ENCODE data around the gene GRPEL1.

The GRPEL1 gene

GRCh38 chr4:7021355-7021754, 46.5 kb downstream of the GRPEL1 start:
- DNase-seq = no peak

GRCh38 chr4:7020856-7021255, 47.0 kb downstream of the GRPEL1 start:
- DNase-seq = no peak

GRCh38 chr4:7020290-7020689, 47.6 kb downstream of the GRPEL1 start:
- no peak for DNase-seq

GRCh38 chr4:7019367-7019766, 48.5 kb downstream of the GRPEL1 start:
- DNase-seq = no peak

GRCh38 chr4:7018281-7018680, 49.6 kb downstream of the GRPEL1 start:
- no peak for DNase-seq

GRCh38 chr4:7017446-7018048, 50.3 kb downstream of the GRPEL1 start:
- DNase-seq = no peak

GRCh38 chr4:7016512-7016911, 51.4 kb downstream of the GRPEL1 start:
- DNase-seq = no peak

GRCh38 chr4:7016086-7016485, 51.8 kb downstream of the GRPEL1 start:
- DNase-seq = no peak

- no peak for DNase-seq
Observed at GRCh38 chr4:7015383-7016035, 52.4 kb downstream of the GRPEL1 start.

- DNase-seq = no peak
Observed at GRCh38 chr4:7014815-7015214, 53.0 kb downstream of the GRPEL1 start.

- no peak for DNase-seq
Observed at GRCh38 chr4:7013175-7013574, 54.7 kb downstream of the GRPEL1 start.

GRCh38 chr4:7009564-7009963, 58.3 kb downstream of the GRPEL1 start:
- no peak for DNase-seq
